GM21529 (cell line): ENCODE results near the gene FXYD5.
"Not testable (repeated sequence)": the region's sequence is repeated elsewhere in the genome, so short reads cannot be mapped to it uniquely, and the experiment has no call there.

ENCODE experiments used
- ATAC-seq: cut with Tn5 transposase; IDR thresholded peaks from one replicate; pipeline ENCODE4 v1.9.1; 2021; ENCODE audit not compliant: unreplicated experiment

The FXYD5 gene

GRCh38 chr19:35119578-35120155 is 34.9 kb upstream of the FXYD5 start:
- ATAC-seq = no peak

- no peak for ATAC-seq
These were observed 34.0 kb upstream of the FXYD5 start for GRCh38 chr19:35120492-35120891.

DNA sequence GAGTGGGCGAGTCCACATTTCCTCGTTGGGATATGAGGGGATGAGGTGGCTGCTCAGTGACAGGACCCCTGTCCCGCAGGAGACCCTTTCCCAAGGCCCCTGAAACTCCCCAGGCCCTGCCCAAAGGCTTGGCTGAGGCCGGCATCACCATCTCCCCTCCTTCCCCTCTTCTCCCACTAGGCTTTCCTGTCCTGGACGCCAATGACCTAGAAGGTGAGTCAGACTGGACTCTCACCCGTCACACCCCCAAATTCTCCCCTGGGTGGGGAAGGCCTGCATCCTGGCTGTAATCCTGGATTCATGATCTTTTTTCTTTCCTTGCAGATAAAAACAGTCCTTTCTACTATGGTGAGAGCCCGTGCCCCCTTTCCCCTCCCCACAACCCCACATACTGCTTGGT is 33.6 kb upstream of the FXYD5 start:
- no peak for ATAC-seq

- no peak for ATAC-seq
These were observed 31.6 kb upstream of the FXYD5 start for GRCh38 chr19:35122687-35123551.

- ATAC-seq = no peak
These were observed 31.0 kb upstream of the FXYD5 start for GRCh38 chr19:35123573-35123972.

GRCh38 chr19:35124098-35125060 is 30.2 kb upstream of the FXYD5 start:
- ATAC-seq = no peak

DNA sequence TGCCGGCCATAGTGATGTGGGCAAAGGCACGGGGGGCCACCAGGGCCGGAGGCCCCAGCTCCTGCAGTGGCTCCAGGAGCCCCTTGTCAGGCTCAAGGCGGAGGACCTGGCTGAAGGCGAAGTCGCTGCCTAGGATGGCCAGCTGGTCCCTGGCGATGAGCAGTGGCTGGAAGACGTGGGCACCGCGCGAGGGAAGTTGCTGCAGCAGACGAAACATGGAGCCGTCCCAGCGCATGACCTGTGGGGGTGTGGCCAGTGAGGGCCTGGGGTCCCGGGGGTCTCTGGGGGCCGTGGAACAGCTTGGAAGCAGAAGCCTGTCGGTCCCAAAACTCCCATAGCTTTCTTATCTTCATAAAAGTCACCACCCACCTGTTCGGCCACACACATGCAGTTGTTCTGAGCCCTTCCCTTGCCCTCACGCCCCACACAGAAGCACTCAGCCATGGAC is 29.2 kb upstream of the FXYD5 start:
- ATAC-seq = no peak

- no peak for ATAC-seq
These were observed 28.5 kb upstream of the FXYD5 start for GRCh38 chr19:35125749-35126623.

- ATAC-seq = no peak
These were observed 27.9 kb upstream of the FXYD5 start for GRCh38 chr19:35126624-35126959.

DNA sequence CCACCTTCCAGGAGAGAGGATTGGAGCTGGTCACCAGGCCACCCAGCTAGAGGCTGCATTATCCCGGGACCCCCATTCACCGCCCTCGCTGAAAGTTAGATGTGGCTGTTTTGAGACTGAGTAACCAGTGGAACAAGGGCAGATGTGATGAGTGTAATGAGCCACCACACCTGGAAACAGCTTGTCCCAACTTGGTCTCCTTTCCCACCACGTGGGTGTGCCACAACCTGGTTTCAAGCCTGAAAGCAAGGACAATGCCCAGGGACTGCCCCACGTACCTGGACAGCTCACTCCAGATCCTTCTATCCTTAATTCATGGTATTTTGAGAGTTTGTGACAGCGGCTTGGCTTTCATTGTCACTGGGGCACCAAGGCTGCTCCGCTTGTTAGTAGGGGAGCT is 26.7 kb upstream of the FXYD5 start:
- no peak for ATAC-seq

DNA sequence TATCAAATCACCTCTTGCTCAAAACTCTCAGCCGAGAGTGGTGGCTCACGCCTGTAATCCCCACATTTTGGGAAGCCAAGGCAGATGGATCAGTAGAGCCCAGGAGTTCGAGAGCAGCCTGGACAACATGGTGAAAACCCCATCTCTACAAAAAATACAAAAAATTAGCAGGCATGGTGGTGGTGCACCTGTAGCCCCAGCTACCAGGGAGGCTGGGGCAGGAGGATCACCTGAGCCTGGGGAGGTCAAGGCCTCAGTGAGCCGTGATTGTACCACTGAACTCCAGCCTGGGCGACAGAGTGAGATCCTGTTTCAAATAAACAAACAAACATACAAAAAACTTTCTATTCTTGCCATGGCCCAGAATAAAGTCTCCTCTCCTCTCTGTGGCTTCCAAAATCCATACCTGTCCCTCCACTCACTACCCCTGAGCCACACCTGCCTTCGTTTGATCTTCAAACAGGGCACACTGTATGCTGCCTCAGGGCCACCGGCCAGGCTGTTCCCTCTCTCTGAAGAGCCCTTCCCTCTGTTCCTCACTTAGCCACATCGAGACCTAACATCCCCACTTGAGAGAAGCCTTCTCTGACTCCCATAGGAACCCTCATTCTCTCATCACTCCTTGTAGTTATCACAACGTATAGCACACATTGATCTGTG is 26.0 kb upstream of the FXYD5 start:
- no peak for ATAC-seq

- not testable (repeated sequence) for ATAC-seq
These were observed 24.7 kb upstream of the FXYD5 start for GRCh38 chr19:35129724-35130274.

GRCh38 chr19:35130761-35131720 is 23.5 kb upstream of the FXYD5 start:
- no peak for ATAC-seq

DNA sequence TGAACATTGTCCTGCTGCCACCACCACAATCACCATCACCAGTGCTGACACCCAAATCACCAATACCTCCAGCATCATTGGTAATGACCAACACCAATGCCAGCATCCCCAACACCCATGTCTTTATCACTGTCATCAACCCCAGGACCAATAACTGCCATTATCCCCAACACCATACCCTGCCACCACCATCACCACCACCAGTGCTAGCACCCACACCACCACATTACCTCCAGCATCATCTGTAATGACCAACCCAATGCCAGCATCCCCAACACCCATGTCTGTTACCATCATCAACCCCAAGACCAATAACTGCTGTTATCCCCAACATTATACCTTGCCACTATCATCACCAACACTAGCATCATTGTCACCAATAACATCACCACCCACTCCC is 22.3 kb upstream of the FXYD5 start:
- ATAC-seq = no peak

GRCh38 chr19:35133826-35134225 is 20.7 kb upstream of the FXYD5 start:
- no peak for ATAC-seq

DNA sequence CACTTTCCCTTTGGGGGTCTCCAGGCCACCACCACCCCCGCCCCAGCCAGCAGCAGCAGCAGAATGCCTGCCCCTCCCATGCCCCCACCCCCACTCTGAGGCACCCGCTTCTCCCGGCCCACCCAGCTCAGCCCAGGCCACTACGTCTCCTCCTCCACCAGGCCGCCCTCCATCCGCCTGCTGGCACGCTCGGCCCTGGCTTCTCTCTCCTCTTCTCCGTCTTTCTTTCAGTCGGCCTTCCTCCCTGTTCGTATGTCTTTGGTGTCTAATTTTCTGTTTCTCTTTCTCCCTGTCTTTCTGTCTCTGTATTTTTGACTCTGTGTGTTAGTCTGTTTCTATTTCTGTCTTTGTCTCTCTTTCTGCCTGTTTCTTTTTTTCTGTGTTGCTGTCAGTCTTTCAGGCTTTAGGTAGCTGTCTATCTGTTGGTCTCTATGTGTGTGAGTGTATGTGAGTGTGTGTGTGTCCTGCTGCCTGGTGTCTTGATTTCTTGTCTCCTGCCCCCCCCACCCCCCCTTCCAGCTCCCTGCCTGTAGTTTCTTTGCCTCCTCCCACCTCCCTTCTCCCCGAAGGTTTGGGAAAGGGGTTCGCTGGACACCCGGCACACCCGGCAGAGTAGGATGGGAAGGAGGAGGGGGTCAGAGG is 19.8 kb upstream of the FXYD5 start, which contains the start of gene LGI4:
Gene LGI4 (minus strand): TSS at position 459 of the 642 bp plus-strand sequence. CDS start 379 bp downstream, at position 80.
- ATAC-seq = no peak

- ATAC-seq = no peak
These were observed 19.1 kb upstream of the FXYD5 start for GRCh38 chr19:35135389-35135909.

DNA sequence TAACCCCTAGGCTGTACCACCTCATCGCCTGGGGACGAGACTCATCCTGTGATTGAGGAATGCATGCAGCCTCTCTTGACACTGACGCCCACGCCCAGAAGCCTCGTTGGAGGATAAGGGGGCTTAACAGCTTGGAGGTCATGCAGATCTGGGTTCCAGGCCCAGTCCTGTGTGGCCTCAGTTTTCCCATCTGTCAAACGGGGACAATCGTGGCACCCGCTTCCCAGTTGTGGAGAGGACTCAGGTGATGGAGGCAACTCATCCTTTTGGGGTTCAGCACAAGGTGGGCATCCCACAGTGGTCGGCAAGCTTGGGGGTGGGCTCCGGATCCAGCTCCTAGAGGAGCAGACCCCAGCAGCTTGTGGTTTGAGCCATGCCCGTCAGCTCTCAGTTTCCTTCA is 18.3 kb upstream of the FXYD5 start:
- no peak for ATAC-seq
